Gastrocnemius medialis (tissue), 4 donors: ENCODE results near the gene COL1A1. TPM values are rescaled to one million over a fixed set of nuclear protein-coding genes. Genes with fewer than 3 reads are reported as not detected.

Experiments
- ATAC-seq, 2 donors: fragments of 150-250 bp; one replicate each; pipeline ENCODE4 v1.9.1; 2016
- DNase-seq, 2 donors: peaks; one replicate each; pipeline ENCODE4 v3.0.0-alpha.2; 2019
- H3K27ac ChIP-seq, 4 donors: fragments of 200-600 bp; sonication (generic); 1 replicate in 1 of 4; 2 replicates in 3 of 4; pipeline ENCODE4 v1.5.1; 2016 to 2018; ENCODE audit warnings: mild to moderate bottlenecking in 2 of 4, moderate library complexity in 1 of 4
- H3K27me3 ChIP-seq, 3 donors: fragments of 200-600 bp; sonication (generic) in 2 of 3; 1 replicate in 1 of 3; 2 replicates in 2 of 3; pipeline versions ENCODE4 v1.5.1 to v1.6.0; 2016 to 2019; ENCODE audit warnings: mild to moderate bottlenecking in 1 of 3, moderate library complexity in 1 of 3
- H3K36me3 ChIP-seq, 2 donors: fragments of 200-600 bp; sonication (generic) in 1 of 2; one replicate each; pipeline ENCODE4 v1.5.1; 2017 to 2018
- H3K4me1 ChIP-seq, 2 donors: fragments of 200-600 bp; sonication (generic) in 1 of 2; one replicate each; pipeline ENCODE4 v1.5.1; 2016 to 2017; ENCODE audit warnings: mild to moderate bottlenecking in 2 of 2
- H3K4me3 ChIP-seq, 4 donors: fragments of 200-600 bp; sonication (generic) in 3 of 4; 1 replicate in 1 of 4; 2 replicates in 3 of 4; pipeline ENCODE4 v1.5.1; 2016 to 2019; ENCODE audit warnings: mild to moderate bottlenecking in 2 of 4
- H3K9me3 ChIP-seq, 3 donors: fragments of 200-600 bp; sonication (generic) in 2 of 3; 1 replicate in 1 of 3; 2 replicates in 2 of 3; pipeline ENCODE4 v1.5.1; 2016 to 2019
- CTCF ChIP-seq, 5 experiments: fragments of 450-650 bp in 3 of 5; fragments of 200-600 bp in 2 of 5; sonication (generic) in 2 of 5; IDR thresholded peaks in 4 of 5; conservative IDR thresholded peaks in 1 of 5; 1 replicate in 4 of 5; 2 replicates in 1 of 5; pipeline ENCODE4 v1.5.1; 2016 to 2019; ENCODE audit warnings: antibody characterized with exemption in 5 of 5, mild to moderate bottlenecking in 3 of 5, moderate library complexity in 3 of 5
- POLR2A ChIP-seq, 2 donors: fragments of 450-650 bp; IDR thresholded peaks; one replicate each; pipeline ENCODE4 v1.6.1; 2017; ENCODE audit warnings: antibody characterized with exemption in 2 of 2, mild to moderate bottlenecking in 2 of 2, moderate library complexity in 2 of 2
- in situ Hi-C, 4 donors: fragments of 200-750 bp; cut with MboI; loops; one replicate each; pipeline versions ENCODE4 v1.15.0 to v1.8.0; 2017; ENCODE audit warnings: low sequenced_read_pairs in 4 of 4
- intact Hi-C: fragments of 100-400 bp; cut with DNase I; formaldehyde crosslinking; loops from one replicate; pipeline ENCODE4 v1.15.1; 2023; ENCODE audit warnings: low total_unique reads
- total RNA-seq, 4 donors: library from RNA; depleted of rRNA; stranded (reverse); fragments of >200 nt; gene quantifications; one replicate each; pipeline versions ENCODE4 v1.1.0 to v1.2.3, GENCODE V29; 2016

COL1A1 gene
- total RNA-seq, 4 donors from 2014 or later, result 1.7 to 9.5 (median 5.1) TPM

- TF ChIP-seq CTCF (IDR thresholded peaks at IDR 0.05 in 4 of 5, conservative IDR thresholded peaks at IDR 0.05 in 1 of 5), result no peak
- TF ChIP-seq POLR2A (IDR thresholded peaks at IDR 0.05), result no peak
- H3K4me3 ChIP-seq, result no peak overlapping the region
- H3K4me1 ChIP-seq, result peaks cover 4 to 15% of the 10 kb centered on the region in 2 donors
- no peaks in the 10 kb centered on the region for H3K36me3 ChIP-seq
- no peaks in the 10 kb centered on the region for H3K9me3 ChIP-seq
- ATAC-seq (no peak), DNase-seq (no peak)
- peaks cover 8 to 30% (median 28%) of the 10 kb centered on the region in 3 donors for H3K27me3 ChIP-seq
- intact Hi-C loops, result no loop called here
- in situ Hi-C loops, result loop anchor here in 2 of 4 donors (5.0 kb wide), 2 partner anchors 64 to 89 kb away; partner anchors contain the start of gene TMEM92 (in 1 of the 2)
- H3K27ac ChIP-seq, result no peak overlapping the region
These were observed 6.5 kb upstream of the COL1A1 start for GRCh38 chr17:50207792-50208567.

- Histone ChIP-seq H3K4me1 (peaks cover 4 to 15% of the 10 kb centered on the region in 2 donors), H3K27me3 (peaks cover 9 to 35% (median 28%) of the 10 kb centered on the region in 3 donors), H3K36me3 (no peaks in the 10 kb centered on the region), H3K9me3 (no peaks in the 10 kb centered on the region), H3K4me3 (no peak overlapping the region), H3K27ac (peak overlapping the region in 1 of 4 donors; percentile 3)
- DNase-seq, result no peak
- TF ChIP-seq CTCF (IDR thresholded peaks at IDR 0.05 in 4 of 5, conservative IDR thresholded peaks at IDR 0.05 in 1 of 5), result no peak
- TF ChIP-seq POLR2A (IDR thresholded peaks at IDR 0.05), result no peak
- in situ Hi-C loops (loop anchor here in 2 of 4 donors (5.0 kb wide), 2 partner anchors 65 to 90 kb away; partner anchors contain the start of gene TMEM92 (in 1 of the 2)), intact Hi-C loops (no loop called here)
- no peak for ATAC-seq
These were observed 5.9 kb upstream of the COL1A1 start for GRCh38 chr17:50207315-50207714.

- Histone ChIP-seq H3K36me3 (no peaks in the 10 kb centered on the region), H3K4me3 (no peak overlapping the region), H3K4me1 (peaks cover 2 to 15% of the 10 kb centered on the region in 2 donors), H3K27ac (peak overlapping the region in 2 of 4 donors; percentile 3 to 38), H3K9me3 (no peaks in the 10 kb centered on the region), H3K27me3 (peaks cover 12 to 38% (median 30%) of the 10 kb centered on the region in 3 donors)
- ATAC-seq, result no peak
- intact Hi-C loops, result no loop called here
- TF ChIP-seq CTCF (IDR thresholded peaks at IDR 0.05 in 4 of 5, conservative IDR thresholded peaks at IDR 0.05 in 1 of 5) (no peak), POLR2A (IDR thresholded peaks at IDR 0.05) (no peak)
- in situ Hi-C loops, result loop anchor here in 2 of 4 donors (5.0 kb wide), 2 partner anchors 66 to 91 kb away; partner anchors contain the start of gene TMEM92 (in 1 of the 2)
- no peak for DNase-seq
These were observed 5.3 kb upstream of the COL1A1 start for GRCh38 chr17:50206604-50207293.

- peak overlapping the region; percentile 15 to 52 (median 38) for H3K27ac ChIP-seq
- peaks cover 0 to 12% of the 10 kb centered on the region in 2 donors for H3K4me1 ChIP-seq
- peaks cover 19 to 44% (median 37%) of the 10 kb centered on the region in 3 donors for H3K27me3 ChIP-seq
- H3K36me3 ChIP-seq, result no peaks in the 10 kb centered on the region
- ATAC-seq, result no peak
- TF ChIP-seq CTCF (IDR thresholded peaks at IDR 0.05 in 4 of 5, conservative IDR thresholded peaks at IDR 0.05 in 1 of 5), result no peak
- TF ChIP-seq POLR2A (IDR thresholded peaks at IDR 0.05), result no peak
- no peaks in the 10 kb centered on the region for H3K9me3 ChIP-seq
- intact Hi-C loops, result no loop called here
- DNase-seq, result no peak
- no peak overlapping the region for H3K4me3 ChIP-seq
- in situ Hi-C loops, result loop anchor here in 2 of 4 donors (5.0 kb wide), 2 partner anchors 66 to 91 kb away; partner anchors contain the start of gene TMEM92 (in 1 of the 2)
These were observed 4.6 kb upstream of the COL1A1 start for GRCh38 chr17:50205963-50206505.
